ENCODE data around the gene DHX34.

Gene DHX34

GRCh38 chr19:47351548-47351947 is 2.4 kb downstream of the DHX34 start:
- no peaks in the 10 kb centered on the region for H4K20me1 ChIP-seq (ENCODE audit: low read depth, low read length)

GRCh38 chr19:47352095-47352494 is 3.0 kb downstream of the DHX34 start:
- H4K20me1 ChIP-seq (ENCODE audit: low read depth, low read length): no peaks in the 10 kb centered on the region
- TF ChIP-seq CTCF (IDR thresholded peaks at IDR 0.05; ENCODE audit: insufficient read depth, low read length, poor library complexity, severe bottlenecking) (no peak), EZH2phosphoT487 (conservative IDR thresholded peaks at IDR 0.05; ENCODE audit: low read length) (no peak)

More at GRCh38 chr19:47351548-47351947, 2.4 kb downstream of the DHX34 start:
- Histone ChIP-seq H3K9me2 (replicated peaks; ENCODE audit: insufficient read depth, low read length) (no peaks in the 10 kb centered on the region), H3K27me3 (ENCODE audit: low read length) (no peaks in the 10 kb centered on the region), H3K9ac (ENCODE audit: low read length) (no peak overlapping the region), H3K79me2 (ENCODE audit: insufficient read depth, low read length) (peaks cover 38% of the 10 kb centered on the region), H3K9me3 (ENCODE audit: insufficient read depth, low read length) (no peaks in the 10 kb centered on the region), H3K36me3 (ENCODE audit: low read length) (no peaks in the 10 kb centered on the region), H3K4me3 (ENCODE audit: insufficient read depth, low read length, poor library complexity, severe bottlenecking) (no peak overlapping the region), H3K4me2 (ENCODE audit: low read depth, low read length, poor library complexity, severe bottlenecking) (peak overlapping the region; percentile 28), H3K27ac (ENCODE audit: low read depth, low read length) (no peak overlapping the region), H2AFZ (ENCODE audit: low read depth, low read length, severe bottlenecking) (no peak overlapping the region), H3F3A (ENCODE audit: insufficient read depth) (peaks cover 6% of the 10 kb centered on the region; the same call in 1 of the 2 replicates)
- TF ChIP-seq CTCF (IDR thresholded peaks at IDR 0.05; ENCODE audit: insufficient read depth, low read length, poor library complexity, severe bottlenecking): no peak
- TF ChIP-seq EZH2phosphoT487 (conservative IDR thresholded peaks at IDR 0.05; ENCODE audit: low read length): no peak

DNA sequence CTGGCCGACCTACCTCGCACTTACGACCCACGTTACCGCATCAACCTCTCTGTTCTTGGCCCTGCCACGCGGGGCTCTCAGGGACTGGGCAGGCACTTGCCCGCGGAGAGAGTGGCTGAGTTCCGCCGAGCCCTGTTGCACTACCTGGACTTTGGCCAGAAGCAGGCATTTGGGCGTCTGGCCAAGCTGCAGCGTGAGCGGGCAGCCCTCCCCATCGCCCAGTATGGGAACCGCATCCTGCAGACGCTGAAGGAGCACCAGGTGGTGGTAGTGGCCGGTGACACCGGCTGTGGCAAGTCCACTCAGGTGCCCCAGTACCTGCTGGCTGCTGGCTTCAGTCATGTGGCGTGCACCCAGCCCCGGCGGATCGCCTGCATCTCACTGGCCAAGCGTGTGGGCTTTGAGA is 4.2 kb downstream of the DHX34 start:
- no peak overlapping the region for H3K9ac ChIP-seq (ENCODE audit: low read length)

More at GRCh38 chr19:47352095-47352494, 3.0 kb downstream of the DHX34 start:
- H3K4me2 ChIP-seq (ENCODE audit: low read depth, low read length, poor library complexity, severe bottlenecking): no peak overlapping the region
- no peaks in the 10 kb centered on the region for H3K36me3 ChIP-seq (ENCODE audit: low read length)
- H3F3A ChIP-seq (ENCODE audit: insufficient read depth): peaks cover under 1% of the 10 kb centered on the region; the same call in 1 of the 2 replicates
- no peak overlapping the region for H3K9ac ChIP-seq (ENCODE audit: low read length)
- no peak overlapping the region for H3K27ac ChIP-seq (ENCODE audit: low read depth, low read length)
- no peak overlapping the region for H2AFZ ChIP-seq (ENCODE audit: low read depth, low read length, severe bottlenecking)
- no peaks in the 10 kb centered on the region for H3K27me3 ChIP-seq (ENCODE audit: low read length)
- H3K9me2 ChIP-seq (replicated peaks; ENCODE audit: insufficient read depth, low read length): no peaks in the 10 kb centered on the region
- peaks cover 38% of the 10 kb centered on the region for H3K79me2 ChIP-seq (ENCODE audit: insufficient read depth, low read length)
- H3K4me3 ChIP-seq (ENCODE audit: insufficient read depth, low read length, poor library complexity, severe bottlenecking): no peak overlapping the region
- H3K9me3 ChIP-seq (ENCODE audit: insufficient read depth, low read length): no peaks in the 10 kb centered on the region

More for the DNA sequence above, 4.2 kb downstream of the DHX34 start:
- no peak overlapping the region for H3K27ac ChIP-seq (ENCODE audit: low read depth, low read length)
- no peak overlapping the region for H3K4me3 ChIP-seq (ENCODE audit: insufficient read depth, low read length, poor library complexity, severe bottlenecking)
- H3K36me3 ChIP-seq (ENCODE audit: low read length): no peaks in the 10 kb centered on the region
- H3K4me2 ChIP-seq (ENCODE audit: low read depth, low read length, poor library complexity, severe bottlenecking): no peak overlapping the region
- no peaks in the 10 kb centered on the region for H3K9me3 ChIP-seq (ENCODE audit: insufficient read depth, low read length)
- H3K79me2 ChIP-seq (ENCODE audit: insufficient read depth, low read length): peaks cover 38% of the 10 kb centered on the region
- no peaks in the 10 kb centered on the region for H3K9me2 ChIP-seq (replicated peaks; ENCODE audit: insufficient read depth, low read length)
- TF ChIP-seq EZH2phosphoT487 (conservative IDR thresholded peaks at IDR 0.05; ENCODE audit: low read length): no peak
- TF ChIP-seq CTCF (IDR thresholded peaks at IDR 0.05; ENCODE audit: insufficient read depth, low read length, poor library complexity, severe bottlenecking): no peak
- H3K27me3 ChIP-seq (ENCODE audit: low read length): no peaks in the 10 kb centered on the region
- no peak overlapping the region for H2AFZ ChIP-seq (ENCODE audit: low read depth, low read length, severe bottlenecking)
- H4K20me1 ChIP-seq (ENCODE audit: low read depth, low read length): no peaks in the 10 kb centered on the region
- no peaks in the 10 kb centered on the region for H3F3A ChIP-seq (ENCODE audit: insufficient read depth)

All from SU-DHL-6 (cell line).